Activated gamma-delta T cell treated with Interleukin-2 at 50 U/mL for 16 hours (primary cell): ENCODE data around the gene SLC17A4.

Experiments
- DNase-seq: peaks from one replicate; pipeline ENCODE4 v3.0.0-alpha.2; 2020

Gene SLC17A4

DNA sequence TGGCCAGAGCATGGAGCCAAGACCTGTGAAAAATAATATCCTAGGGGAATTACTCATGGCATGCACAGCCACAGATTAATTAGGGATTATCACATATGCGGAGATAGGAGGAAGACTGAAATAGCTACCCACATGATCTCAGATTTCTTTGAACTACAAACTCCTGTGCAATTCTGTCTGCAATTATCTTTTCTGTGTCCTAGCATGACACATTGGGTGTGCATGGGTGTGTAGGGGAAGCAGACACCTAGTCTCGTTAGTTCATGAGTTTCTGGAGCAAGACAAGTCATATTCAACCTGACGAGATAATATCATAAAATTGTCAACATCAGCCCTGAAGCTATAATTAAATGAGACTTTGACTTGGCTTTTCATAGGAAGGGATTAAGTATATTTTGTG lies 3.6 kb upstream of the SLC17A4 start:
- no peak for DNase-seq

DNA sequence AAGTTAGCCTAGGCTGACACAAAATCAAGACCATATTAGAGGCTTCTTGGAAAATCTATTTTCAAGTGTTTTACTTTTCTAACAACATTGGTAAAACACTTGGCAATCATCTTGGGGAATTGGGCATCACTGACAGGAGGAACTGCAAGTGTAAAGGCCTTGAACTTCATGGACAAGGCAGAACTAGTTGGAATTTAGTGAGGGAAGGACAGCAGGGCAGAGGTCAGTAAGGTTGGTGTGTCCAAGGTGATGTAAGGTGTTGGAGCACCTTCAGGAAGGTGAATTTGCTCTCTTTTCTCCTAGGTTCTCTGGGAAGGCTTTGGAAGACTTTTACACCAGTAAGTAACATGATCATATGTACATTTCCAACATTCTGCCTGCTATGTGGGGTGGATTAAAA lies 1.5 kb upstream of the SLC17A4 start:
- DNase-seq, result no peak

DNA sequence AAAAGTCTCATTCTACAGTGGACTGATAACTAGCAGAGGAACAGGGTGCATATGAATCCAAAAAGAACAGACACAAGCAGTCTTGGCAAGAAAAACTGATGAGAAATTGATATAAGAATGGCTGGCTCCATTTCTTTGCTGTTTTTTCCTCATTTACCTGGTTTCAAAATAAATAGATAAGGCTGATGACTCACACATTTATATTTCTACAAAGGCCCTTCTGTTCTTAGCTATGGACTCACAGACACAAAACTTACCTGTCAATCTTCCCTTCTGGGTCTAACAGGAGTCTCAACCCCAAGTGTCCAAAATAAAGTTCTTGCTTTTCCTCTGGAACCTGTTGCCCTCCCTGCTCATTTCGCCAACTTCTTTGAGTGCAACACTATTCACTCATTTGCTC lies 941 bp downstream of the SLC17A4 start:
- no peak for DNase-seq

DNA sequence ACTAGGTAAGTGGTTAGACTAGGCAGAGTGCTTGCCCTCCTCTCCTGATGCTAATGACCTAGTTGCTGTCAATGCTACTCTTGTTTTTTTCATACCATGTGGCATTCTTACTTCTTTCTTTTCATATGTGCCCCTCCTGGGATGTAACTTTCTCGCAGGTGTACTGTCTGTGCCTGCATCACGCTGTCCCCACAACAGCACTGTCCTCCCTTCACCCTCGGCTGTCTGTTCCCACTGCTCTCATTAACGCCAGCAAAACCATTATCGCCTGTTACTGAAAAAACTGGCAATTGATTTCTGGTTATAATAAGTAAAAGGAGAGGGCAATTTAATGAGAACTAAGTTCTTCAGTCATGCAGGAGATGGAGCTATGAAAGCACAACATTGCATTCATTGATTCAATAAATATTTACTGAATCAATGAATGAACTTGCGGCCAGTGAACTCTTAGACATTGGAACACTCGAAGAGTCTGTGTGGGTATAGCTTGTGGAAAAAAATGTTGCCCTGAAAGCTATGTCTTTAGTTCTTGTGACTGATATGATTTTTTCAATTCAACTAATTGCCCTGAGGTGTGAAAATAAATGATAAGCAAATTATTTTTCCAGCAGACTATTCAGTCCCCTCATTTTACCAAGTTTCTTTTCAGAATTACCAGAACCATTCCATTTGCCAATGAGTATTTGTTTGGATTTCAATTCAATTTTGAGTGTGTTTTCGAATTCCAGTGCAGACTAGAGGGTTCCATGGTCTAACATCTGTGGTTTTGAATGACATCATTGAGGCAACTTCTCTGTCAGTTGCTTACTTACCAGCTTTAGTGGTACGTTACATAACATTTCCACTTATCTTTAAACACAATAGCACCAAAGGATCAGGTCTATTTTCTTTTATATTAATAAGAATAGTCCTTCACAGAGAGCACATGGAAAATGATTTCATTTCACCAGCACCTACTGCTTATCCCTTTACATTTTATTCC lies 2.1 kb downstream of the SLC17A4 start:
- no peak for DNase-seq

DNA sequence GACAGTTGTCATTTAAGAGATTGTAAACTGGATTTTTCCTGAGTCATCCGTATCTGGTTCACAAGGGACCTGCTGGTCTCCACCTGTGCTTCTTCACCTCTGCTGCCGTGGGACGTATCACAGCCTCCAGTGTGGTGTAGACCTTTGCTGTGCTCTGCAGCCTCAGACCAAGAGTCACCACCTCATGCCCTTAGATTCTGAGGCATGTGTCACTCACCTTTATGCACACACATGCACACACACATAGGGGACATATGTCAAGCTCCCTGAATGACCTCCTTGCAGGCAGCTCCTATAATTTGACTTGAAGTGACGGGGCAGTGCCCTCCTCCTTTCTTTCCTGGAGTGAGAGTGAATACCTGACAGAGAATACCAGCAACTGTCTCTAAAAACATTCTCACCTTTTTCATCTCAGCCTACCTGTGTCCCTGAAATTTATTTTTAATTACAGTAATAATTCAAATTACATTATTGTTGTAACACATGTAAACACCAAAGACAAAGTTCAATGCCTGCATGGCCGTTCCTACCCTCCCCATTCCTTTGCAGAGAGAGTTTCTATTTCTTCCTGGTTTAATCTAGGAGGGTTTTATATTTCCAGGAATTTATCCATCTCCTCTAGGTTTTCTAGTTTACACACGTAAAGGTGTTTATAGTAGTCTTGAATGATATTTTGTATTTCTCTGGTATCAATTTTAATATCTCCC lies 3.5 kb downstream of the SLC17A4 start:
- no peak for DNase-seq

DNA sequence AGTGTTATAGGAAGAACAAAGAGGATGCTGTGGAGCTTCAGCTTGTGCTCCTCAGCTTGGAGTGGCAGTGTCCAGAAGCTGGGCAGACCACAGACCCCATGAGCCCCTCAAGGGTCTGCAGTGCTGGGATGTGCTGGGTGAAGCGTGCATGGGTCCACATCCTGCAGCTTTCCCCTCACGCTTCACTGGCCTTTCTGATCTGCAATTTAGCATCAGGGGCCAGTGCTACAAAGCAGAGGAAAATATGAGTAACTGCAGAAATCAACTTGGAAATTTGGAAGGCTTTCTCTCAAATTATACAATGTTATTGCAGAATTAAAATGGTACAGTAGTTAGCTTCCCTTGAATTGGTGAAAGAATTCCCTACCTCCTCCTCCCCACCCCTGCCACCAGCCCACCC lies 10.1 kb downstream of the SLC17A4 start:
- no peak for DNase-seq

DNA sequence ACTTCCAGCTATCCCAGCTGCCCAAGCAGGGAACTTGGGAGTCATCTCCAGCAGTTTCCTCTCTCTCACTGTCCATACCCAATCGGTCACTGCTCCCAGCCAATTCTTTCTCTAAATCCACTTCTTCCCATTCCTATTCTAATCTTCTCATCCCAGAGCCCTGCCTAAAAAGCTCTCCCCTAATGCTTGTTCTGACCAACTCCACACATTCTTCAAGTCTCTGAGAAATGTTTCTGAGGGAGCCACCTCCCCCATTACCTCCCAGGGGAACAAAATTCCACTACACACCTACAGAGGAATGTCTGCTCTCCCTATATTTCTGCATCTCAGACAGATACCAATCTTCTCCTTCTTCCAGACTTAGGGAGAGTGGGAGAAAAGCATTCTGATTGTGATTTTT lies 14.0 kb downstream of the SLC17A4 start:
- DNase-seq, result no peak

DNA sequence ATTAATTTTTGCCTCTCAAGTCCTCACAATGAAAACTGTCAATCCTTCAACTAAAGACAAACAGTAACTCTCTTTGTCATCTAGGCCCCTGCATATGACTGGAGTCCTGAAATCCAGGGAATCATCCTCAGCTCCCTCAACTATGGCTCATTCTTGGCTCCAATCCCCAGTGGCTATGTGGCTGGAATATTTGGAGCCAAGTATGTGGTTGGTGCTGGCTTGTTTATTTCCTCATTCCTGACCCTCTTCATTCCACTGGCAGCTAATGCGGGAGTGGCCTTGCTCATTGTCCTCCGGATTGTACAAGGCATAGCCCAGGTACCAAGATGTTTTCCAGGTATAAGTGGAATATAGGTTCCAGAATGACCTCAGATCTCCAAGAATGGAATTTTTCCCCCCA lies 15.4 kb downstream of the SLC17A4 start:
- DNase-seq, result no peak

DNA sequence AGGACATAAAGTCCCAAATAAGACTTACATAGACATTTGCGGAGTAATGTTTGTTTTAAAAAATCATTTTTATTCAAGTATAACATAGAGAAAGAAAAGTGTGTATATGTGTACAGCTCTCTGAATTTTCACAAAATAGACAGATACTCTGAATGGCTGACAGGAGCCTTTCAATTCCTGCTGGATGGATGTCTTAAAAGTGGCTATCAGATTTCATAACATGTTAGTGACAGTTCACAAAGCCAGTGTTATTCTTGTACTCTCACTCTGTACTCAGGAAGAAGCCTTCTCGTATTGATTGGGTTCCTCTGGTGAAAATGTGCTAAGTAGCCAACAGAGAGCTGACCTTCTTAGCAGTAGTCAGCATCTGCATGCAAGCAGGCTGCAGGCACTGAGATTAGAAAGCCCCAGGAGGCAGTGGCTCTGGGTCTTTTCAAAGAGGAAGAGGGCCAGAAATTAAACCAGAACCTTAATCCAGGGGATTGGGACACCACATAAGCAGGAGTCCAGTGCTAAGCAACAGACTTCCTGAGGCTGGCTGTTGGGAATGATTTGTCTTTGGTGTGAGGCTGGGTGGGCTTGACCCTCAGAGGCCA lies 19.7 kb downstream of the SLC17A4 start:
- DNase-seq, result no peak

DNA sequence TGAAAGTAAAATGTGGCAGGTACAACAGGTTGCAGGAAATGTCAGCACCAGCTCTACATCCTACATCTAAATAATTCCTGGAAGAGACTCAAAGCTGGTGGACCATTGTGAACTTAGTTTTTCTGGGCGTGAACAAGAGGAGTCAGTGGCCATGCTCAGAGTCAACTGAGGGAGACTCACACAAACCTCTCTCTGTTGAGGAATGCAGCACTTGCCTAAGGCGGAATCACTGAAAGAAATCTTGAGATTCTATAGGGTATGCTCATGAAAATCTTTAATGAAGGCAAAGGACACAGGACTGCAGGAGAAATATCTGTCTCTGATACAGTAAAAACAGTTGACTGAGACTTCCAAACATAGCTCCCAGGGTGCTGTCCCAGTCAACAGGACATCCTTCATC lies 22.5 kb downstream of the SLC17A4 start:
- DNase-seq, result no peak

DNA sequence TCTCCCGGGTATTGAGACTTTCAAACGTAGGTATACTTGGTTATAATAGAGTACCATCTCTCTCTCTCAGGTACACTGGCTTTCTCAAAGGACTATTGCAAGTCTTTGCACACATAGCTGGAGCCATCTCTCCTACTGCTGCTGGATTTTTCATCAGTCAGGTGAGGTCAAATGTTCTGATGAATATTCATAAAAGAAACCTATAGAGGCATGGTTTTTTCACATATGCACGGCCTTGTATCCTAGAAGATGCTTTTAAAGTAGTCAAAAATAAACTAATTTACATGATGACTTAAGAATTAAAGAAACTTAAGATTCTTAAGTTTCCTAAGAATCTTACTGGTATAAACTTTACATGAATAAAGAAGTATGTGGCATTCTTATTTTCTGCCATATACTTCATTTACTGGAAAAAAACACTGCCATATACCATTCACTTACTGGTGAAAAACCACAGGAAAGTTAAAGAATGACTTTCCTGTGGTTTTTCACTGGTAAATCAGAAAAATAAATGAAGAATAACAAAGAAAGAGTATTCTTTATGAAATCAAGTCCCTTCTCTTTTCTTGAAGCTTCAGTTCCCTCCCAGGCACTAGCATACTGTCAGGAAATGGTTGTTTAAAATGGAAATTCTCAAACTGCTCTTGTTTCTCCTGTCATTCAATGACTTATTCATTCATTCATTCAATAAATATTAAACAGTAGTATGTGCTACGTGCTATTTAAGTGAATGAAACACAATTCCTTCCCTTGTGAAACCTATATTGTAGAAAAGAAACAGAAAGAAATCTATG lies 23.5 kb downstream of the SLC17A4 start:
- no peak for DNase-seq

DNA sequence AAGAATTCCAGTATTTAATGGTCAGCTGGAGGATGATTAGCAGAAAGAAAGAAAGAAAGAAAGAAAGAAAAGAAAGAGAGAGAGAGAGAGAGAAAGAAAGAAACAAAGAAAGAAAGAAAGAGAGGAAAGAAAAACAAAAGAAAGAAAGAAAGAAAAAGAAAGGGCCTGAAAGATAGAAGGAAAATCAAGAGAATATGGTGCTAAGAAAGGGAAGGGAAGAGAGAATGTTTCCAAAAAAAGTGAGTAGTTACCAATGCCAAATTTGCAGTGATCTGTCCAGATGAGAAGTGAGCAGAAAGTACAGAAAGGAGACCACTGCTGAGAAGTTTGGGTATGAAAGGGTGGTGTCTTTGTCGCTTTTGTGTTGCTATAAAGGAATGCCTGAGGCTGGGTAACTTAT lies 26.6 kb downstream of the SLC17A4 start:
- no peak for DNase-seq

DNA sequence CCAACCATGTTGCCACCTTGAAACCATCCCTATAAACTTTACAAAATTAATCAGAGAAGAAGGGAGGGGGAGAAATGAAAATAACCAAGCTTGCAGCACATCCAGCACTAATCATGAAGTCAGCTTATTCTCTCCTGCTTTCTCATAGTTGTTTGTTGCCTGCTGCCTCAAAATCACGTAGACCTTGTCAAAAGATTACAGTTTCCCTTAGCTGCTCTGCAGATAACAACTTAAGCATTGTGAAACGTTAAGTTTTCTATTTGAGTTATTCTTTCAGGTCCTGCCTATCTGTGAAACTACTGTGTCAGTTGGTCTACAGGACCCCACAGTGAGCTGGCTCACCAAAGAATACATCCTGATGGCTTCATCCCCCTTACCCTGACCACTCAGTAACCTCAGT lies 32.9 kb downstream of the SLC17A4 start:
- no peak for DNase-seq

DNA sequence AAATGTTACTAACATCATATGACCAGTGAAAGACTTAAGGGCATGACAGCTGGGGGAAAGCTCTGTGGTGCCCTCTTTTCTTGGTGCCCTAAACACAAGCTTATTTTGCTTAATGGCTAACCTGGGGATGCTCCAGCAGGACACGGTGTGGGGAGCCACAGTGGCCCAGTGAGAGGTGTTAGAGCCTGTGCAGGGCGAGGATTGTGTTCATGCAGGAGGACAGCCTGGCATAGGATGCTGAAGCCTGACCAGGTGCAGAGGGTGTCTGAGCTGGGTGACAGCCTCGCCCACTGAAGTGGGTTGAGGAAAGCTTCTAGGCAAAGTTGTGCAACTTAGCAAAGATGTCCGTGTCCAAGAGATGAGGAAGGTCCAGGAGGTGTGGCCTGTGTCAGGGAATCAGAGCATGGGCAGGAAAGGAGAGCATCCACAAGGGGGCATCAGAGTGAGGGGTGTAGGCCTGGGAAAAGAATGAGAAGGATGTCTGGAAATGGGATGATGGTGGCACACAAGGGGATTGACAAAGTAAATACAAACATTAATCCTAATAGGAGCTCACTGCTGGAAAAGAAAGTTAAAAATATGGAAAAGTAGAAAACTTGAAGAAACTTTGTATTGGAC lies 33.9 kb downstream of the SLC17A4 start:
- peak; percentile 38 for DNase-seq

DNA sequence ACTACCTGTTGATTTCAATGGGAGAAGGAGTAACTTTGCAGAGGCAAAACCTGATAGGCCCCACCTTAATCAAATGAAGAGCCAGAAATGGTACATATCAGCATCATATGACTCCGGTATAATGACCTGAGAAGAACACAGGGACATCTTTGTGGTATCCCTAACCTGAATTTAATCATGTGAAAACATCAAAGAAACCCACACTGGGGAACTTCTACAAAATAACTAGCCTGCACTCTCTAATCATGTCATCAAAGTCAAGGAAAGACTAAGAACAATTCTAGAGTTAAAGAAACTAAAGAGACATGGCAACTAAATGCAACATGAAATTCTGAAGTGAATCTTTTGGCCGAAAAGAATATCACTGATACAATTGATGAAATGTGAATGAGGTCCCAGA lies 34.9 kb downstream of the SLC17A4 start:
- no peak for DNase-seq

DNA sequence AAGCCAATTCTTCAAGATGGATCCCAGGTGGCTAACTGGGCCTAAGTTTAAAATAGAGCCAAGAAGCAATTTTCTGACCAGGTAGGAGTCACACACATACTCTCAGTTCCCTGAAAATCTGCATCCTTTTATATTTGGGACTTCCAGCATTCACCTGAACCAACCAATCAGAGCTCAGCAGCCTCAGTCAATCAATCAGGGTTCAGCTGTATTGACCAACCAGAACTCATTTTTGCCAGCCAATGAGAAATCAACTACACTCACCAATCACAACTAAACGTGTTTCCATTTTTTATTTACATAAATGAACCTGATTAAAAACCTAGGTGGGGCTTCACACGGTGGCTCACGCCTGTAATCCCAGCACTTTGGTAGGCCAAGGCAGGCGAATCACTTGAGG lies 37.5 kb downstream of the SLC17A4 start:
- DNase-seq, result no peak

DNA sequence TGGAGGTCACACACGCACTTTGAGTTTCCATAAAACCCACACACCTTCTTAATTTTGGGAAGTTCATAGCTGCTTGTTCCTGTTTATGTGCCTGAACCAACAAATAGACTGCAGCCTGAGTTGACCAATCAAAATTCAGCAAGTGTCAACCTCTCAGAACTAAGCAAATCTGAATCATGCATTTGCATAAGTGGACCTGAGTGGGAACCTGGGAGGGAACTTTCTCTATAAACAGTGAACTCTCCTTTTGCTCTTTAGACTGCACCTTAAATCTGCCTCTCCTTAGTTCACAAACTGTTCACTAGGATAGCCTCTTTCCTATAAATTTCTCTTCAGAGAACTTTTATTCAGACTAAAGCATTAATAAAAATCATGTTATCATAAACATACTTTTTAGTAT lies 39.4 kb downstream of the SLC17A4 start:
- DNase-seq, result no peak

DNA sequence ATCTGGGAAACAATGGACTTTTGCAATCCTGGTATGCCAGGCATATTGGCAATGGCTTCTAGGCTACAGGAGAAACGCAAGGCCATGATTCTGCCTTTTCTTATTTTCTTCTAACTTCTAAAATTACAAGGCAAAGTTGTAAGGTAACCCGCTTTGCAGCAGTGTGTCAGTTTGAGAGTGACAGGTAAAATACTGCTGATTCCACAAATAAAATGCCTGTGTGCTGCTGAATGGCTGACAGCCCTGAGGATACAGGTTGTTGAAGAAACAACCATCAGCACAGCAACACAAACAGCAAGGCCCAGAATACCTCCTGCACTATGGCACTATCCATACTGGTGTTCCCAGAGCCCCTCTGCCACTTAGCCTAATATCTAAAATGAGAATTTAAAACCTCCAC lies 40.2 kb downstream of the SLC17A4 start:
- DNase-seq, result no peak

DNA sequence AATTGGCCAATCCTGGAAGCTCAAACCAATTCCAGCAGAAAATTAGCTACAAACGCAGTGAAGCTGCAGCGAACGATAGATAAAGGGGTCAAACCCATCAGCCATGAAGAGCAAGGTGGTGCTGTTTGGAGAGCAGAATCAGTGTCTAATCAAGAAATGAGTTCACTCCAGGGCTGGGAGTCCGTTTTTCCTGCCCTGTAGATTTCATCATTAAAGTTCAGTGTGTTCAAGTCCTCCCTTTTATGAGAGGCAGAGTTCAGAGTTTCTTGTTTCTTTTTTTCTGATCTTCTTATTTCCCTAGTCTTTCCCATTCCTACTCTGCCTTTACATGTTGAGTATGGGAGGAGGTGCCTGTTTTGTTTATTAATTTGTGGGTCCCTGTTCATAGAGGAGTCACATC lies 46.9 kb downstream of the SLC17A4 start:
- no peak for DNase-seq

DNA sequence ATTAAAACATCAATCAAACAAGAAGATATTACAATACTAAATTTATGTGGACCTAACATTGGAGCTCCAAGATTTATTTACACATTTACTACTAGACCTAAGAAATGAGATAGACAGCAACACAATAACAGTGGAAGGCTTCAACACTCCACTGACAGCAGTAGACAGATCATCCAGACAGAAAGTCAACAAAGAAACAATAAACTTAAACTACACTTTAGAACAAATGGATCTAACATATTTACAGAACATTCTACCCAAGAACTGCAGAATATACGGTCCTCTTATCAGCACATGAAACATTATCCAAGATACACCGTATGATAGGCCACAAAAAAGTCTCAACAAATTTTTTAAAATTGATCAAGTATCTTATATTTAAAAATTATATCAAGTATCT lies 50.3 kb downstream of the SLC17A4 start:
- no peak for DNase-seq

DNA sequence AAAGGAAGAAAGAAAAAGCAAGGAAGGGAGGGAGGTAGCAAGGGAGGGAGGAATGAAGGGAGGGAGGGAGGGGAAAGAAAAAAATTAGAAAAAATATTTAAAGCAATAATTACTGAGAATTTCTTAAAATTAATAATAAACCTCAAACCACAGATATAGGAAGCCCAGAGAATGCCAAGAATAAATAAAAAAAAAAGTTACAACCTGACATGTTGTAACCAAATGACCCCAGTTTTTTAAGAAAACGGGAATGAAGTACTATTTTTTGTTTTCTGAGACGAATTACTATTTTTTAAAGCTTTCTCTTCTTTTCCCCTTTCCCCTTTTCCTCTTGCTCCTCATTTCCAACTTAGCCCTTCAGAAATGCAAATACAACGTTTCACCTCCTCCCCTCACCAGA lies 60.7 kb downstream of the SLC17A4 start:
- DNase-seq, result no peak

DNA sequence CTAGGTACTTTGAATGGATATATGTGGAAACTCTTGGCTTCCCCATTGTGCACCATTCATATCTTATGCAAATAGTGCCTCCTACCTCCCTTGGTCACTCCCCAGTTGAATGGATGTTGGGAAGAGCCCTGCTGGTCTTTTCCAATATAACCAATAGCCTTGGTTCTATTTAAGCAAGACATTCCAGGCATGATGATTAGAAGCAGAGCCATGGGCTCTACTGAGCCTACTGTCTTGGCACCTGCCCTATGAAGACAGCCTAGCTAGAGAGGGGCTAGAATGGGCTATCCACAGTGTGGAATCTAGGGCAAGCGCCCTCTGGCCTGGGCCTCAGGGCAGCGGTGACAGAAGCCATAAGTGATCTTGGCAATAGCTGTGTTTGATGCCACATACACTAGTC lies 61.7 kb downstream of the SLC17A4 start:
- DNase-seq, result no peak

DNA sequence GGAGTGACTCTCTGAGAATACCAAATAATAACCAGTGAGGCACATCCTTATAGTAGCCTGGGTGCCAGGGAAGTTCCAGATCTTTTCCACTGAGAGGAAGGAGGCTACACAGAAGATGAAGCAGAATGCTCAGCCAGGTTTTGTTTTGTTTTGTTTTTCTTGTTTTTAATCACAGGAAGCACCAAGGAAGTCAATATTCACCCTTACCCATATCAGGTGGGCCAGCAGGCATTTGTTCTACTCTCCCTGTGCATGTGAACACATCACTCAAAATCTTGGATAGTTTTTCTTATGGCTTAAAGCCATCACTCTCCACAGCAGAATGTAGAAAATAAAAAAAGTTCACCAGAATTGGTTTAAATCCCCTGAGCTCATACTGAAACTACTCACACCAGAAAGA lies 66.8 kb downstream of the SLC17A4 start:
- no peak for DNase-seq
